GM12891 (cell line): Measurements from ENCODE around the gene RIF1.

ENCODE experiments used
- POLR2AphosphoS5 ChIP-seq: IDR thresholded peaks from 2 replicates; pipeline ENCODE4 v1.6.1; 2011; ENCODE audit warnings: low read depth, low read length, control low read depth
- POU2F2 ChIP-seq: IDR thresholded peaks from 2 replicates; pipeline ENCODE4 v1.6.1; 2011; ENCODE audit warnings: low read depth, mild to moderate bottlenecking, control low read depth, low read length, moderate library complexity
- TAF1 ChIP-seq: IDR thresholded peaks from 2 replicates; pipeline ENCODE4 v1.6.1; 2011; ENCODE audit warnings: low read depth, low read length, control low read depth

DNA sequence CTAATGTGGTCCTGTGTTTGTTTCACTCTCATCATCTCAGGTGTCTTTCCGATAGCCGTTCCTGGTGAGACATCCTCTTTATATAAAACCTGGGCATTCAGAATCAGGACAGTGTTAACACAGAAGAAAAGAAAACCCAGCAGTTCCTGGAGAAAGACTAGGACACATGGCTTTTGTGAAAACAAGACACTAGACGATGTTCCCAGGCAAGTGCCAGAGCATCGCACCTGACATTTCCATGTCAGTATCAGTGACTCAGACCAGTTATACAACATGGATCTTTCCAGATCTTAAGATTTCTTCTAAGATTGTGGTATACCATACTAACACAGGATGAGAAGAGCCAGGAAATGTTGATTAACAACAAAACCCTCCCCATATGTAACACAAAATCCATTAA is 96.5 kb downstream of the RIF1 start:
- no peak for TF ChIP-seq POU2F2
- no peak for TF ChIP-seq TAF1
- TF ChIP-seq POLR2AphosphoS5 = no peak
